HEK293 (cell line): ENCODE measurements around the gene OAF.

Experiments
- CTCF ChIP-seq: fragments of 450-650 bp; formaldehyde crosslinking; IDR thresholded peaks from 2 replicates; pipeline ENCODE4 v1.5.1; 2016; ENCODE audit warnings: missing biosample characterization, missing genetic modification characterization
- ZBTB7A ChIP-seq: fragments of 450-650 bp; formaldehyde crosslinking; IDR thresholded peaks from 2 replicates; pipeline ENCODE4 v1.5.1; 2016; ENCODE audit warnings: low read depth, missing biosample characterization, missing genetic modification characterization
- ZNF274 ChIP-seq, 2 experiments: fragments of 200-500 bp in 1 of 2; fragments of 450-650 bp in 1 of 2; sonication (Bioruptor generic) in 1 of 2; formaldehyde crosslinking in 1 of 2; IDR thresholded peaks; 2 replicates each; pipeline versions ENCODE4 v1.5.1 to v1.6.1; 2014 to 2016; ENCODE audit warnings: borderline replicate concordance in 1 of 2, inconsistent platforms in 1 of 2, low read length in 1 of 2, missing biosample characterization in 1 of 2, missing genetic modification characterization in 1 of 2
- ZNF837 ChIP-seq: fragments of 450-650 bp; formaldehyde crosslinking; IDR thresholded peaks from 2 replicates; pipeline ENCODE4 v1.5.1; 2016; ENCODE audit warnings: missing biosample characterization, missing genetic modification characterization

- TF ChIP-seq ZBTB7A (tag by site-specific recombination) (no peak), CTCF (no peak), ZNF274 (IDR thresholded peaks at IDR 0.05; ENCODE audit: low read length) (no peak), ZNF274 (tag by site-specific recombination; IDR thresholded peaks at IDR 0.05; ENCODE audit: borderline replicate concordance) (no peak), ZNF837 (tag by site-specific recombination) (no peak)
These were observed 16.5 kb downstream of the OAF start for GRCh38 chr11:120227228-120227852.
